ENCODE measurements around the gene LCNL1.

GRCh38 chr9:137034039-137034708, 51.4 kb downstream of the LCNL1 start:
- TF ChIP-seq CTCF (IDR thresholded peaks at IDR 0.05; ENCODE audit: low read depth, low read length, missing input control) (no peak), HNF4A (conservative IDR thresholded peaks at IDR 0.05) (no peak), JUND (IDR thresholded peaks at IDR 0.05) (no peak), ATF3 (IDR thresholded peaks at IDR 0.05) (no peak), ZBTB33 (IDR thresholded peaks at IDR 0.05) (no peak), SP1 (IDR thresholded peaks at IDR 0.05) (no peak)
